Large intestine (tissue), 3 donors: ENCODE measurements around the gene PELI3. TPM values are rescaled to one million over a fixed set of nuclear protein-coding genes. Genes with fewer than 3 reads are reported as not detected.
"Not testable (repeated sequence)": the region's sequence is repeated elsewhere in the genome, so short reads cannot be mapped to it uniquely, and the experiment has no call there.

Source experiments
- DNase-seq, 2 donors: peaks; one replicate each; pipeline versions ENCODE4 v3.0.0 to v3.0.0-alpha.2; 2013
- H3K27ac ChIP-seq: one replicate; pipeline ENCODE4 v1.5.1; 2013; ENCODE audit warnings: low read length
- H3K27me3 ChIP-seq: 2 replicates; pipeline ENCODE4 v1.6.1; 2013; ENCODE audit warnings: low read length; ENCODE audit not compliant: control insufficient read depth, insufficient read depth
- H3K36me3 ChIP-seq: 2 replicates; pipeline ENCODE4 v1.6.1; 2013; ENCODE audit warnings: low read length; ENCODE audit not compliant: control insufficient read depth, insufficient read depth
- H3K4me1 ChIP-seq: one replicate; pipeline ENCODE4 v1.6.1; 2013; ENCODE audit warnings: low read length; ENCODE audit not compliant: control insufficient read depth, insufficient read depth
- H3K4me3 ChIP-seq: one replicate; pipeline ENCODE4 v1.5.1; 2013; ENCODE audit warnings: low read length
- H3K9me3 ChIP-seq: one replicate; pipeline ENCODE4 v1.6.1; 2013; ENCODE audit warnings: mild to moderate bottlenecking, low read depth, low read length, moderate library complexity; ENCODE audit not compliant: control insufficient read depth
- WGBS: methylation state at CpG from one replicate; pipeline ENCODE4 v1.1.5; 2013; ENCODE audit warnings: low lambda C conversion rate; ENCODE audit not compliant: insufficient coverage; 5-methylcytosine and 5-hydroxymethylcytosine counted together
- polyA plus RNA-seq: library from polyadenylated mRNA; unstranded; fragments of 120-200 nt; gene quantifications from one replicate; pipeline ENCODE4 v1.2.1, GENCODE V29; 2013

Gene PELI3
- polyA plus RNA-seq, 1 donor: 5.1 TPM

- peaks cover 8% of the 10 kb centered on the region for H3K36me3 ChIP-seq
- no peak overlapping the region for H3K4me3 ChIP-seq
- no peaks in the 10 kb centered on the region for H3K27me3 ChIP-seq
- WGBS: 100% methylated on average over 1 of the region's 9 CpGs
- no peaks in the 10 kb centered on the region for H3K9me3 ChIP-seq
- no peaks in the 10 kb centered on the region for H3K4me1 ChIP-seq
- H3K27ac ChIP-seq: no peak overlapping the region
- peak; percentile 32 to 34 for DNase-seq
Measured at GRCh38 chr11:66429983-66430602, 36.6 kb upstream of the PELI3 start.

GRCh38 chr11:66431287-66431686, 35.4 kb upstream of the PELI3 start:
- not testable (repeated sequence) for H3K9me3 ChIP-seq, DNase-seq, H3K4me1 ChIP-seq, H3K4me3 ChIP-seq, H3K27me3 ChIP-seq, H3K27ac ChIP-seq
- H3K36me3 ChIP-seq: peaks cover 20% of the 10 kb centered on the region

- not testable (repeated sequence) for H3K27me3 ChIP-seq, H3K4me3 ChIP-seq, H3K27ac ChIP-seq, H3K4me1 ChIP-seq, DNase-seq, H3K9me3 ChIP-seq
- WGBS: no CpG with 5 or more reads among the region's 8 CpGs
- H3K36me3 ChIP-seq: peaks cover 26% of the 10 kb centered on the region
Measured at GRCh38 chr11:66431871-66432329, 34.8 kb upstream of the PELI3 start.

GRCh38 chr11:66432597-66432996, 34.1 kb upstream of the PELI3 start:
- Histone ChIP-seq H3K9me3 (no peaks in the 10 kb centered on the region), H3K27me3 (no peaks in the 10 kb centered on the region), H3K4me1 (peaks cover 4% of the 10 kb centered on the region), H3K4me3 (no peak overlapping the region), H3K36me3 (peaks cover 30% of the 10 kb centered on the region), H3K27ac (no peak overlapping the region)
- WGBS: 100% methylated on average over 2 of the region's 7 CpGs
- no peak for DNase-seq

GRCh38 chr11:66437979-66438503, 28.7 kb upstream of the PELI3 start:
- no peaks in the 10 kb centered on the region for H3K27me3 ChIP-seq
- no peaks in the 10 kb centered on the region for H3K9me3 ChIP-seq
- H3K36me3 ChIP-seq: peaks cover 24% of the 10 kb centered on the region
- H3K4me3 ChIP-seq: peak overlapping the region; percentile 76
- peaks cover 9% of the 10 kb centered on the region for H3K4me1 ChIP-seq
- WGBS: no CpG with 5 or more reads among the region's 12 CpGs
- peak; percentile 9 to 52 for DNase-seq
- H3K27ac ChIP-seq: peak overlapping the region; percentile 76

GRCh38 chr11:66438504-66439466, 27.9 kb upstream of the PELI3 start, which contains the start of gene MRPL11:
TSS of gene MRPL11 (minus strand) at chr11:66438848. CDS start at chr11:66438754, 94 bp downstream.
- H3K27ac ChIP-seq: peak within 1 kb of the TSS; percentile 76
- peak; percentile 94 to 96 for DNase-seq
- peaks cover 24% of the 10 kb centered on the region for H3K36me3 ChIP-seq
- WGBS: no CpG with 5 or more reads among the region's 45 CpGs
- H3K4me1 ChIP-seq: peaks cover 9% of the 10 kb centered on the region
- H3K4me3 ChIP-seq: peak within 1 kb of the TSS; percentile 76
- H3K9me3 ChIP-seq: peaks cover 4% of the 10 kb centered on the region
- no peaks in the 10 kb centered on the region for H3K27me3 ChIP-seq

- not testable (repeated sequence) for H3K4me1 ChIP-seq, H3K4me3 ChIP-seq, H3K27ac ChIP-seq, H3K27me3 ChIP-seq, H3K9me3 ChIP-seq, DNase-seq
- 100% methylated on average over 1 of the region's 29 CpGs for WGBS
- peaks cover 20% of the 10 kb centered on the region for H3K36me3 ChIP-seq
Measured at GRCh38 chr11:66440101-66440939, 26.4 kb upstream of the PELI3 start.

GRCh38 chr11:66440940-66441282, 25.8 kb upstream of the PELI3 start:
- H3K4me1 ChIP-seq, H3K27me3 ChIP-seq, H3K9me3 ChIP-seq, H3K27ac ChIP-seq, H3K4me3 ChIP-seq, DNase-seq: not testable (repeated sequence)
- H3K36me3 ChIP-seq: peaks cover 14% of the 10 kb centered on the region
- WGBS: no CpG with 5 or more reads among the region's 27 CpGs

GRCh38 chr11:66443602-66444001, 23.1 kb upstream of the PELI3 start:
- WGBS: 100% methylated on average over 1 of the region's 4 CpGs
- no peaks in the 10 kb centered on the region for H3K27me3 ChIP-seq
- no peak for DNase-seq
- no peaks in the 10 kb centered on the region for H3K4me1 ChIP-seq
- no peak overlapping the region for H3K27ac ChIP-seq
- H3K9me3 ChIP-seq: peaks cover 4% of the 10 kb centered on the region
- H3K36me3 ChIP-seq: no peaks in the 10 kb centered on the region
- H3K4me3 ChIP-seq: no peak overlapping the region

- Histone ChIP-seq H3K4me1 (no peaks in the 10 kb centered on the region), H3K4me3 (no peak overlapping the region), H3K27ac (no peak overlapping the region), H3K9me3 (peaks cover 4% of the 10 kb centered on the region), H3K36me3 (no peaks in the 10 kb centered on the region), H3K27me3 (peaks cover 2% of the 10 kb centered on the region)
- no peak for DNase-seq
Measured at GRCh38 chr11:66447012-66447411, 19.7 kb upstream of the PELI3 start.
